ENCODE data around the gene PTPRG.

GRCh38 chr3:61853912-61854311 lies 292.5 kb downstream of the PTPRG start:
- TF ChIP-seq POLR2A (IDR thresholded peaks at IDR 0.05; ENCODE audit: low read length) (no peak), GATA1 (IDR thresholded peaks at IDR 0.05; ENCODE audit: low read depth, low read length) (no peak)
